ENCODE results near the gene KHDC4. TPM values are rescaled to one million over a fixed set of nuclear protein-coding genes. Genes with fewer than 3 reads are reported as not detected.

Gene KHDC4
- total and polyA plus RNA-seq, 9 of the 15 experiments (the other 6 are each of a cell fraction or from before 2014, with no cell fraction given): 12.1 to 185 (median 65.6) TPM

DNA sequence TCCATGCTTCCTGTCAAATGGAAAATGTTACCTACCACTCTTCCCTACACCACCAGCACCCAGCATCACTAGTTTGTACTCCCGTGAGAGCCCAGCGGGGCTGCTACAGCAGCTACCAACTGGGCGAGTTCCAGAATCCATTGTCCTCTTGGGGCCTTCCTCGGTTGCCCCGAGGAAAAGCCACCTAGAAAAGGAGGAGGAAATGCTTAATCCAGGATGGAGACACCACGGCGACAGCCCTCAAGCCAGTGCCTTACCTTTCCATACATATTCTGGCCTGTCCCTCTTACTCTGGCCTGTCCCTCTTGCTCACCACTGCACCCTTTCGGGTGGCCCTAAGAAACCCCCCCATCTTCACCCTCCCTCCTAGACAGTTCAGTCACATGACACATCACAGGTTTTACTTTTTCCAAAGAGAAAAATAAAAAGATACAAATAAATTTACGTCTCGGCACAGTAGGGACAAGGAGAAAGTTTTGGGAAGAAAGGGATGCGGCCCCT is 23.5 kb downstream of the KHDC4 start (continued):
- TF ChIP-seq, protein P1, sequence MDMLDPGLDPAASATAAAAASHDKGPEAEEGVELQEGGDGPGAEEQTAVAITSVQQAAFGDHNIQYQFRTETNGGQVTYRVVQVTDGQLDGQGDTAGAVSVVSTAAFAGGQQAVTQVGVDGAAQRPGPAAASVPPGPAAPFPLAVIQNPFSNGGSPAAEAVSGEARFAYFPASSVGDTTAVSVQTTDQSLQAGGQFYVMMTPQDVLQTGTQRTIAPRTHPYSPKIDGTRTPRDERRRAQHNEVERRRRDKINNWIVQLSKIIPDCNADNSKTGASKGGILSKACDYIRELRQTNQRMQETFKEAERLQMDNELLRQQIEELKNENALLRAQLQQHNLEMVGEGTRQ (CRISPR knock-in tag; IDR thresholded peaks at IDR 0.05): peak; percentile 78
- no peak for TF ChIP-seq ZNF444 (CRISPR knock-in tag; IDR thresholded peaks at IDR 0.05)
- TF ChIP-seq, protein P2, sequence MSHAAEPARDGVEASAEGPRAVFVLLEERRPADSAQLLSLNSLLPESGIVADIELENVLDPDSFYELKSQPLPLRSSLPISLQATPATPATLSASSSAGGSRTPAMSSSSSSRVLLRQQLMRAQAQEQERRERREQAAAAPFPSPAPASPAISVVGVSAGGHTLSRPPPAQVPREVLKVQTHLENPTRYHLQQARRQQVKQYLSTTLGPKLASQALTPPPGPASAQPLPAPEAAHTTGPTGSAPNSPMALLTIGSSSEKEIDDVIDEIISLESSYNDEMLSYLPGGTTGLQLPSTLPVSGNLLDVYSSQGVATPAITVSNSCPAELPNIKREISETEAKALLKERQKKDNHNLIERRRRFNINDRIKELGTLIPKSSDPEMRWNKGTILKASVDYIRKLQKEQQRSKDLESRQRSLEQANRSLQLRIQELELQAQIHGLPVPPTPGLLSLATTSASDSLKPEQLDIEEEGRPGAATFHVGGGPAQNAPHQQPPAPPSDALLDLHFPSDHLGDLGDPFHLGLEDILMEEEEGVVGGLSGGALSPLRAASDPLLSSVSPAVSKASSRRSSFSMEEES (CRISPR knock-in tag; IDR thresholded peaks at IDR 0.05): peak; percentile 98
- TF ChIP-seq ZBTB1 (CRISPR knock-in tag; IDR thresholded peaks at IDR 0.05; ENCODE audit: borderline replicate concordance, low read depth): 0 out of 2 replicates have a peak, but pooled peaks have one; percentile 7
- no peak for TF ChIP-seq HMG20A (CRISPR knock-in tag; conservative IDR thresholded peaks at IDR 0.05)
- TF ChIP-seq ZNF274 (IDR thresholded peaks at IDR 0.05; ENCODE audit: borderline replicate concordance, low read depth, low read length): no peak
- TF ChIP-seq RBM34 (IDR thresholded peaks at IDR 0.05; ENCODE audit: borderline replicate concordance, insufficient read depth, low read length): no peak
- TF ChIP-seq, protein P3, sequence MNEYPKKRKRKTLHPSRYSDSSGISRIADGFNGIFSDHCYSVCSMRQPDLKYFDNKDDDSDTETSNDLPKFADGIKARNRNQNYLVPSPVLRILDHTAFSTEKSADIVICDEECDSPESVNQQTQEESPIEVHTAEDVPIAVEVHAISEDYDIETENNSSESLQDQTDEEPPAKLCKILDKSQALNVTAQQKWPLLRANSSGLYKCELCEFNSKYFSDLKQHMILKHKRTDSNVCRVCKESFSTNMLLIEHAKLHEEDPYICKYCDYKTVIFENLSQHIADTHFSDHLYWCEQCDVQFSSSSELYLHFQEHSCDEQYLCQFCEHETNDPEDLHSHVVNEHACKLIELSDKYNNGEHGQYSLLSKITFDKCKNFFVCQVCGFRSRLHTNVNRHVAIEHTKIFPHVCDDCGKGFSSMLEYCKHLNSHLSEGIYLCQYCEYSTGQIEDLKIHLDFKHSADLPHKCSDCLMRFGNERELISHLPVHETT (CRISPR knock-in tag; conservative IDR thresholded peaks at IDR 0.05 in 1 of 2, IDR thresholded peaks at IDR 0.05 in 1 of 2): no peak
- no peak for TF ChIP-seq ZNF407 (IDR thresholded peaks at IDR 0.05; ENCODE audit: low read depth)
- TF ChIP-seq MEIS2 (IDR thresholded peaks at IDR 0.05; ENCODE audit: partially characterized antibody): no peak
- no peak for TF ChIP-seq ELF1 (tag; IDR thresholded peaks at IDR 0.05)
- no peak for TF ChIP-seq POLR2A (conservative IDR thresholded peaks at IDR 0.05)
- TF ChIP-seq MIER1 (IDR thresholded peaks at IDR 0.05; ENCODE audit: low read depth): no peak
- no peak for TF ChIP-seq ZNF316 (IDR thresholded peaks at IDR 0.05)

Data from K562 (cell line).